Activated CD4-positive, alpha-beta T cell treated with anti-CD3 and anti-CD28 coated beads for 36 hours (primary cell): ENCODE measurements around the gene IGFBP4. TPM values are rescaled to one million over a fixed set of nuclear protein-coding genes. Genes with fewer than 3 reads are reported as not detected.

Source experiments
- ATAC-seq: fragments of 200-7000 bp; cut with Tn5 transposase; one replicate; pipeline ENCODE4 v1.10.0; 2021; ENCODE audit warnings: mild to moderate bottlenecking, moderate library complexity
- CTCF ChIA-PET: fragments of 350-600 bp; sonication (Branson Sonifier 250); formaldehyde crosslinking; loops from one replicate; lab custom pipeline; 2021; ENCODE audit warnings: antibody characterized with exemption; lab: Charles Lee
- POLR2A ChIA-PET: fragments of 350-600 bp; sonication (Branson Sonifier 250); formaldehyde crosslinking; loops from one replicate; lab custom pipeline; 2021; ENCODE audit warnings: antibody characterized with exemption, inconsistent platforms; lab: Charles Lee
- DNase-seq: peaks from one replicate; pipeline ENCODE4 v3.0.0-alpha.2; 2020
- H3K27ac Mint-ChIP-seq: one replicate; pipeline ENCODE4 v1.8.0; 2021; ENCODE audit warnings: mixed read lengths
- H3K27me3 Mint-ChIP-seq: one replicate; pipeline ENCODE4 v1.8.0; 2021; ENCODE audit warnings: mixed read lengths
- H3K36me3 Mint-ChIP-seq: one replicate; pipeline ENCODE4 v1.8.0; 2021; ENCODE audit warnings: low read depth, mixed read lengths
- H3K4me1 Mint-ChIP-seq: one replicate; pipeline ENCODE4 v1.8.0; 2021; ENCODE audit warnings: mixed read lengths
- H3K4me3 Mint-ChIP-seq: one replicate; pipeline ENCODE4 v1.8.0; 2021; ENCODE audit warnings: mild to moderate bottlenecking, moderate library complexity, mixed read lengths
- H3K9me3 Mint-ChIP-seq: one replicate; pipeline ENCODE4 v1.8.0; 2021; ENCODE audit warnings: low read depth, mixed read lengths
- intact Hi-C, 2 experiments: fragments of 100-400 bp; cut with DNase I in 1 of 2; cut with micrococcal nuclease in 1 of 2; formaldehyde crosslinking; loops; one replicate each; pipeline versions ENCODE4 v1.14.2 to v1.15.1; 2022 to 2024; cut with DNase I, micrococcal nuclease
- total RNA-seq, 2 experiments: library from RNA; stranded (reverse); gene quantifications; one replicate each; pipeline ENCODE4 v1.2.3, GENCODE V29; 2021

IGFBP4 gene
- total RNA-seq, 2 experiments from 2014 or later, result 40.2 to 45.6 TPM

GRCh38 chr17:40480501-40481003, 37.3 kb downstream of the IGFBP4 start:
- POLR2A ChIA-PET, result interaction anchor here (1.0 to 2.2 kb wide), 5 partner anchors 51 to 154 kb away, joined by 3 to 8 read pairs (median 4); partner anchors contain the start of gene TOP2A
- peaks cover 70% of the 10 kb centered on the region for H3K4me1 Mint-ChIP-seq
- peak; percentile 95 for DNase-seq
- H3K4me3 Mint-ChIP-seq, result peak overlapping the region; percentile 60
- peak; percentile 94 for ATAC-seq
- H3K27me3 Mint-ChIP-seq, result no peaks in the 10 kb centered on the region
- H3K9me3 Mint-ChIP-seq, result no peaks in the 10 kb centered on the region
- peaks cover 7% of the 10 kb centered on the region for H3K36me3 Mint-ChIP-seq
- peak overlapping the region; percentile 96 for H3K27ac Mint-ChIP-seq
- intact Hi-C loops, result loop anchor here (1.0 to 5.0 kb wide), 10 partner anchors 9 to 381 kb away; partner anchors contain the start of gene IGFBP4 (in 1 of the 2)
- CTCF ChIA-PET, result interaction anchor here (0.6 to 3.4 kb wide), 5 partner anchors 10 to 1857 kb away, joined by 3 to 27 read pairs (median 4); partner anchors contain the start of gene TOP2A

- Mint-ChIP-seq H3K27ac (peak overlapping the region; percentile 96), H3K27me3 (no peaks in the 10 kb centered on the region), H3K9me3 (no peaks in the 10 kb centered on the region), H3K4me1 (peaks cover 74% of the 10 kb centered on the region), H3K4me3 (peak overlapping the region; percentile 16), H3K36me3 (peaks cover 7% of the 10 kb centered on the region)
- intact Hi-C loops, result loop anchor here (2.0 to 5.0 kb wide), 3 partner anchors 39 to 118 kb away; partner anchors contain the start of gene IGFBP4 (in 1 of the 2)
- ChIA-PET CTCF (interaction anchor here (0.6 to 3.4 kb wide), 5 partner anchors 10 to 63 kb away, joined by 3 to 27 read pairs (median 4); partner anchors contain the start of gene TOP2A), POLR2A (interaction anchor here (0.6 to 2.2 kb wide), 6 partner anchors 51 to 154 kb away, joined by 3 to 8 read pairs (median 4); partner anchors contain the start of gene TOP2A)
- ATAC-seq (no peak), DNase-seq (no peak)
Observed at GRCh38 chr17:40481106-40481505, 37.9 kb downstream of the IGFBP4 start.

- Mint-ChIP-seq H3K4me1 (peaks cover 80% of the 10 kb centered on the region), H3K9me3 (no peaks in the 10 kb centered on the region), H3K27me3 (no peaks in the 10 kb centered on the region), H3K27ac (peak overlapping the region; percentile 96), H3K36me3 (peaks cover 4% of the 10 kb centered on the region), H3K4me3 (no peak overlapping the region)
- CTCF ChIA-PET, result interaction anchor here (0.6 to 3.4 kb wide), 2 partner anchors 50 to 121 kb away, joined by 4 to 27 read pairs; no protein-coding TSS in a partner anchor
- POLR2A ChIA-PET, result interaction anchor here (0.7 kb wide), 1 partner anchor 712 kb away, joined by 4 read pairs; no protein-coding TSS in a partner anchor
- ATAC-seq, result no peak
- intact Hi-C loops, result loop anchor here in 1 of 2 experiments (5.0 kb wide), 1 partner anchor 40 kb away; the partner anchor contains the start of gene IGFBP4
- no peak for DNase-seq
Observed at GRCh38 chr17:40482722-40483121, 39.5 kb downstream of the IGFBP4 start.

GRCh38 chr17:40483679-40484078, 40.4 kb downstream of the IGFBP4 start:
- no peaks in the 10 kb centered on the region for H3K9me3 Mint-ChIP-seq
- H3K27me3 Mint-ChIP-seq, result no peaks in the 10 kb centered on the region
- ChIA-PET CTCF (interaction anchor here (0.6 to 1.3 kb wide), 2 partner anchors 37 to 49 kb away, joined by 3 to 4 read pairs; no protein-coding TSS in a partner anchor), POLR2A (interaction anchor here (0.6 kb wide), 1 partner anchor 64 kb away, joined by 3 read pairs; no protein-coding TSS in a partner anchor)
- H3K4me3 Mint-ChIP-seq, result peak overlapping the region; percentile 24
- intact Hi-C loops, result loop anchor here in 1 of 2 experiments (5.0 kb wide), 1 partner anchor 41 kb away; the partner anchor contains the start of gene IGFBP4
- peak overlapping the region; percentile 52 for H3K27ac Mint-ChIP-seq
- no peak for DNase-seq
- peaks cover 82% of the 10 kb centered on the region for H3K4me1 Mint-ChIP-seq
- peaks cover 4% of the 10 kb centered on the region for H3K36me3 Mint-ChIP-seq
- no peak for ATAC-seq

- Mint-ChIP-seq H3K27ac (peak overlapping the region; percentile 80), H3K36me3 (no peaks in the 10 kb centered on the region), H3K4me3 (no peak overlapping the region), H3K9me3 (no peaks in the 10 kb centered on the region), H3K27me3 (no peaks in the 10 kb centered on the region), H3K4me1 (peaks cover 82% of the 10 kb centered on the region)
- ChIA-PET POLR2A (interaction anchor here (0.6 kb wide), 1 partner anchor 63 kb away, joined by 3 read pairs; no protein-coding TSS in a partner anchor), CTCF (interaction anchor here (0.6 to 1.3 kb wide), 2 partner anchors 37 to 48 kb away, joined by 3 to 4 read pairs; no protein-coding TSS in a partner anchor)
- ATAC-seq, result no peak
- intact Hi-C loops, result loop anchor here in 1 of 2 experiments (5.0 kb wide), 1 partner anchor 42 kb away; the partner anchor contains the start of gene IGFBP4
- DNase-seq, result no peak
Observed at GRCh38 chr17:40484285-40484972, 41.2 kb downstream of the IGFBP4 start.

- Mint-ChIP-seq H3K36me3 (no peaks in the 10 kb centered on the region), H3K4me3 (no peak overlapping the region), H3K27ac (peak overlapping the region; percentile 80), H3K9me3 (no peaks in the 10 kb centered on the region), H3K27me3 (no peaks in the 10 kb centered on the region), H3K4me1 (peaks cover 81% of the 10 kb centered on the region)
- DNase-seq (no peak), ATAC-seq (no peak)
- ChIA-PET POLR2A (interaction anchor here (2.2 kb wide), 1 partner anchor 57 kb away, joined by 7 read pairs; no protein-coding TSS in a partner anchor), CTCF (interaction anchor here (1.5 kb wide), 1 partner anchor 49 kb away, joined by 5 read pairs; no protein-coding TSS in a partner anchor)
- intact Hi-C loops, result loop anchor here in 1 of 2 experiments (5.0 kb wide), 1 partner anchor 43 kb away; the partner anchor contains the start of gene IGFBP4
Observed at GRCh38 chr17:40484973-40485530, 41.8 kb downstream of the IGFBP4 start.

- ChIA-PET CTCF (interaction anchor here (0.6 to 1.5 kb wide), 8 partner anchors 9 to 1531 kb away, joined by 3 to 5 read pairs (median 3); partner anchors contain the start of genes DNAJC7 and RARA), POLR2A (interaction anchor here (0.6 to 2.2 kb wide), 3 partner anchors 56 to 164 kb away, joined by 3 to 7 read pairs (median 4); no protein-coding TSS in a partner anchor)
- Mint-ChIP-seq H3K36me3 (no peaks in the 10 kb centered on the region), H3K27me3 (no peaks in the 10 kb centered on the region), H3K27ac (peak overlapping the region; percentile 80), H3K4me1 (peaks cover 81% of the 10 kb centered on the region), H3K4me3 (peak overlapping the region; percentile 0), H3K9me3 (no peaks in the 10 kb centered on the region)
- DNase-seq, result peak; percentile 73
- peak; percentile 80 for ATAC-seq
- intact Hi-C loops, result loop anchor here in 1 of 2 experiments (1.0 kb wide), 2 partner anchors 30 to 45 kb away; no protein-coding TSS in a partner anchor
Observed at GRCh38 chr17:40485851-40486521, 42.7 kb downstream of the IGFBP4 start.

GRCh38 chr17:40486522-40487370, 43.5 kb downstream of the IGFBP4 start:
- peaks cover 79% of the 10 kb centered on the region for H3K4me1 Mint-ChIP-seq
- H3K27me3 Mint-ChIP-seq, result no peaks in the 10 kb centered on the region
- ChIA-PET POLR2A (interaction anchor here (0.6 to 2.2 kb wide), 3 partner anchors 55 to 165 kb away, joined by 3 to 7 read pairs (median 4); no protein-coding TSS in a partner anchor), CTCF (interaction anchor here (0.6 to 1.5 kb wide), 8 partner anchors 9 to 1531 kb away, joined by 3 to 5 read pairs (median 3); partner anchors contain the start of gene DNAJC7)
- H3K9me3 Mint-ChIP-seq, result no peaks in the 10 kb centered on the region
- intact Hi-C loops, result loop anchor here in 1 of 2 experiments (1.0 kb wide), 2 partner anchors 30 to 45 kb away; no protein-coding TSS in a partner anchor
- H3K27ac Mint-ChIP-seq, result peak overlapping the region; percentile 80
- DNase-seq (no peak), ATAC-seq (no peak)
- no peaks in the 10 kb centered on the region for H3K36me3 Mint-ChIP-seq
- no peak overlapping the region for H3K4me3 Mint-ChIP-seq

- Mint-ChIP-seq H3K27me3 (no peaks in the 10 kb centered on the region), H3K9me3 (no peaks in the 10 kb centered on the region), H3K4me1 (peaks cover 71% of the 10 kb centered on the region), H3K27ac (peak overlapping the region; percentile 29), H3K36me3 (no peaks in the 10 kb centered on the region), H3K4me3 (no peak overlapping the region)
- intact Hi-C loops, result no loop called here
- POLR2A ChIA-PET, result no interaction called here
- CTCF ChIA-PET, result interaction anchor here (0.6 to 1.2 kb wide), 3 partner anchors 72 to 296 kb away, joined by 3 to 4 read pairs (median 3); no protein-coding TSS in a partner anchor
- no peak for ATAC-seq
- DNase-seq, result no peak
Observed at GRCh38 chr17:40487371-40488020, 44.2 kb downstream of the IGFBP4 start.
